Smooth muscle cell (in vitro differentiated cells): Measurements from ENCODE around the gene F11R. TPM values are rescaled to one million over a fixed set of nuclear protein-coding genes. Genes with fewer than 3 reads are reported as not detected.
"Not testable (repeated sequence)": the region's sequence is repeated elsewhere in the genome, so short reads cannot be mapped to it uniquely, and the experiment has no call there.

ENCODE experiments used
- DNase-seq: peaks from one replicate; lab custom pipeline; 2025; ENCODE audit not compliant: unreplicated experiment; lab: John Stamatoyannopoulos, UW
- H2AFZ ChIP-seq: fragments of 200-600 bp; sonication (generic); 2 replicates; pipeline ENCODE4 v1.6.0; 2016; ENCODE audit warnings: antibody characterized with exemption, low read depth, mild to moderate bottlenecking
- H3F3A ChIP-seq: fragments of 200-600 bp; sonication (generic); 2 replicates; pipeline ENCODE4 v1.6.0; 2017; ENCODE audit warnings: antibody characterized with exemption, low read depth
- H3K27ac ChIP-seq: fragments of 200-600 bp; sonication (generic); 2 replicates; pipeline ENCODE4 v1.5.1; 2016; ENCODE audit warnings: low read depth, mild to moderate bottlenecking
- H3K27me3 ChIP-seq: fragments of 200-600 bp; sonication (generic); 2 replicates; pipeline ENCODE4 v1.6.1; 2016; ENCODE audit warnings: low read depth, mild to moderate bottlenecking
- H3K36me3 ChIP-seq: fragments of 200-600 bp; sonication (generic); 2 replicates; pipeline ENCODE4 v1.5.1; 2016; ENCODE audit warnings: low read depth
- H3K4me1 ChIP-seq: fragments of 200-600 bp; sonication (generic); 2 replicates; pipeline ENCODE4 v1.5.1; 2016; ENCODE audit warnings: low read depth
- H3K4me2 ChIP-seq: fragments of 200-600 bp; sonication (generic); 2 replicates; pipeline ENCODE4 v1.6.0; 2016; ENCODE audit warnings: mild to moderate bottlenecking
- H3K4me3 ChIP-seq: fragments of 200-600 bp; sonication (generic); 2 replicates; pipeline ENCODE4 v1.5.1; 2016; ENCODE audit warnings: mild to moderate bottlenecking
- H3K79me2 ChIP-seq: fragments of 200-600 bp; sonication (generic); 2 replicates; pipeline ENCODE4 v1.6.0; 2016; ENCODE audit warnings: low read depth, mild to moderate bottlenecking
- H3K9ac ChIP-seq: fragments of 200-600 bp; sonication (generic); 2 replicates; pipeline ENCODE4 v1.6.0; 2016; ENCODE audit warnings: low read depth
- H3K9me3 ChIP-seq: fragments of 200-600 bp; sonication (generic); replicated peaks from 2 replicates; pipeline ENCODE4 v1.5.1; 2016; ENCODE audit warnings: low read depth
- H4K20me1 ChIP-seq: fragments of 200-600 bp; sonication (generic); 2 replicates; pipeline ENCODE4 v1.6.0; 2016; ENCODE audit warnings: low read depth
- WGBS: methylation state at CpG from one replicate; pipeline ENCODE4 v1.1.7; 2016; ENCODE audit warnings: low lambda C conversion rate; 5-methylcytosine and 5-hydroxymethylcytosine counted together
- polyA plus RNA-seq: library from polyadenylated mRNA; unstranded; fragments of >200 nt; fragmentation: Nextera tagmentation; extraction: Ambion mirVana; gene quantifications from 2 replicates; pipeline ENCODE4 v1.2.1, GENCODE V29; 2016
- small RNA-seq: library from RNA; depleted of rRNA; stranded (forward); fragments of <200 nt; gene quantifications from one replicate; pipeline ENCODE3, GENCODE V24; 2014
- total RNA-seq: library from RNA; depleted of rRNA; stranded (reverse); fragments of >200 nt; gene quantifications from 2 replicates; pipeline ENCODE4 v1.2.3, GENCODE V29; 2014

The F11R gene
- total and polyA plus RNA-seq, 2 experiments from 2014 or later = 26.4 to 57.8 TPM

DNA sequence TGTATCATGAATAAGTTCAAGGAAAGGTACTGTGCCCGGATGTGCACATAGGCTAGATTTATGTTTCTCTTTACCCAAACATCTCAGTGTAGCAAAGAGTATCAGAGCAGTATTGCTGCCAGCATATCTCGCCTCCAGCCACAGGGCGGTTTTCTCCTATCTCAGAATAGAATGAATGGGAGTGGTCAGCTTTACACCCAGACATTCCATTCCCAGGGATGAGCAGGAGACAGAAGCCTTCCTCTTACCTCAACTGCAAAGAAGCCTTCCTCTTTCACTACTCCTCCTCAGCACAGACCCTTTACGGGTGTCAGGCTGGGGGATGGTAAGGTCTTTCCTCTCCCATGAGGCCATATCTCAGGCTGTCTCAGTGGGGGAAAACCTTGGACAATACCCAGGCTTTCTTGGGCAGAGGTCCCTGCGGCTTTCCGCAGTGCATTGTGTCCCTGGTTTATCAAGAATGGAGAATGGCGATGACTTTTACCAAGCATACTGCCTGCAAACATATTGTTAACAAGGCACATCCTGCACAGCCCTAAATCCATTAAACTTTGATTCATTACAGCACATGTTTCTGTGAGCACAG, 73.7 kb downstream of the F11R start:
- not testable (repeated sequence) for H3K36me3 ChIP-seq, H3K4me1 ChIP-seq, H3K9ac ChIP-seq, H3K27ac ChIP-seq, DNase-seq, H3K27me3 ChIP-seq, H3K4me2 ChIP-seq, H3K4me3 ChIP-seq, H3K79me2 ChIP-seq, H3F3A ChIP-seq, H2AFZ ChIP-seq, H3K9me3 ChIP-seq, H4K20me1 ChIP-seq
- 48% methylated on average over 7 of the region's 7 CpGs for WGBS

DNA sequence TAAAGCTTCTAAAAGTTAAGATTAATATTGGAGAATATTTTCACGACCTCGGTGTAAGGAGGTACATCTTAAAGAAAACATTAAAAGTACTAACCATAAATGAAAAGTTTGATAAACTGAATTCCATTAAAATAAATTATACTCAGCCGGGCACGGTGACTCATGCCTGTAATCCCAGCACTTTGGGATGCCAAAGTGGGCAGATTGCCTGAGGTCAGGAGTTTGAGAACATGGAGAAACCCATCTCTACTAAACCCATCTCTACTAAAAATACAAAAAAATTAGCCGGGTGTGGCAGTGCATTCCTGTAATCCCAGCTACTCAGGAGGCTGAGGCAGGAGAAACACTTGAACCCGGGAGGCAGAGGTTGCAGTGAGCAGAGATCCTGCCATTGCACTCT, 75.1 kb downstream of the F11R start:
- H3K9ac ChIP-seq, H3F3A ChIP-seq, H3K9me3 ChIP-seq, H3K27me3 ChIP-seq, H3K36me3 ChIP-seq, H4K20me1 ChIP-seq, H3K79me2 ChIP-seq, H3K4me3 ChIP-seq, H2AFZ ChIP-seq, H3K27ac ChIP-seq, DNase-seq, H3K4me1 ChIP-seq, H3K4me2 ChIP-seq: not testable (repeated sequence)
- WGBS = 87% methylated on average over 6 of the region's 6 CpGs

Small RNA genes within 50 kb of the gene (small RNA-seq; reads per million reads assigned to genes)
- not detected for gene AL591806.2

Other genes with a start within 250 kb of the F11R start
- gene LY9, start 225.0 kb downstream of the F11R start, total RNA-seq = not detected in 2 replicates
- not detected in 2 replicates for gene LY9, start 225.0 kb downstream of the F11R start, polyA plus RNA-seq
- 0.99 TPM in 1 of 2 replicates, not detected in the other for gene CD244, start 158.3 kb downstream of the F11R start, total RNA-seq
- gene CD244, start 158.3 kb downstream of the F11R start, polyA plus RNA-seq = not detected in 2 replicates
- gene ITLN1, start 136.0 kb downstream of the F11R start, total RNA-seq = not detected in 2 replicates
- not detected in 2 replicates for gene ITLN1, start 136.0 kb downstream of the F11R start, polyA plus RNA-seq
- gene ITLN2, start 66.3 kb downstream of the F11R start, total RNA-seq = not detected in 2 replicates
- not detected in 2 replicates for gene ITLN2, start 66.3 kb downstream of the F11R start, polyA plus RNA-seq
- gene TSTD1, start 17.8 kb upstream of the F11R start, total RNA-seq = 11.5 and 48.0 TPM in 2 replicates
- gene TSTD1, start 17.8 kb upstream of the F11R start, polyA plus RNA-seq = 26.0 and 63.2 TPM in 2 replicates
- gene USF1, start 24.8 kb upstream of the F11R start, total RNA-seq = 47.0 and 51.7 TPM in 2 replicates
- 18.2 and 20.0 TPM in 2 replicates for gene USF1, start 24.8 kb upstream of the F11R start, polyA plus RNA-seq
- 0.90 and 1.2 TPM in 2 replicates for gene ARHGAP30, start 48.7 kb upstream of the F11R start, total RNA-seq
- gene ARHGAP30, start 48.7 kb upstream of the F11R start, polyA plus RNA-seq = 0.13 and 1.1 TPM in 2 replicates
- 18.2 and 27.6 TPM in 2 replicates for gene NECTIN4, start 68.4 kb upstream of the F11R start, total RNA-seq
- gene NECTIN4, start 68.4 kb upstream of the F11R start, polyA plus RNA-seq = 12.7 and 32.8 TPM in 2 replicates
- 2.2 and 10.0 TPM in 2 replicates for gene KLHDC9, start 77.2 kb upstream of the F11R start, total RNA-seq
- 3.3 and 4.6 TPM in 2 replicates for gene KLHDC9, start 77.2 kb upstream of the F11R start, polyA plus RNA-seq
- gene PFDN2, start 96.9 kb upstream of the F11R start, total RNA-seq = 49.0 and 82.0 TPM in 2 replicates
- gene PFDN2, start 96.9 kb upstream of the F11R start, polyA plus RNA-seq = 139 and 150 TPM in 2 replicates
- 33.6 and 37.2 TPM in 2 replicates for gene NIT1, start 97.0 kb upstream of the F11R start, total RNA-seq
- 37.6 and 53.0 TPM in 2 replicates for gene NIT1, start 97.0 kb upstream of the F11R start, polyA plus RNA-seq
- gene DEDD, start 111.5 kb upstream of the F11R start, total RNA-seq = 36.3 and 36.9 TPM in 2 replicates
- 33.7 and 38.6 TPM in 2 replicates for gene DEDD, start 111.5 kb upstream of the F11R start, polyA plus RNA-seq
- 57.1 and 58.2 TPM in 2 replicates for gene UFC1, start 132.8 kb upstream of the F11R start, total RNA-seq
- gene UFC1, start 132.8 kb upstream of the F11R start, polyA plus RNA-seq = 81.5 and 94.5 TPM in 2 replicates
- 6.9 and 10.7 TPM in 2 replicates for gene USP21, start 138.3 kb upstream of the F11R start, total RNA-seq
- 25.4 and 30.8 TPM in 2 replicates for gene USP21, start 138.3 kb upstream of the F11R start, polyA plus RNA-seq
- gene PPOX, start 145.3 kb upstream of the F11R start, total RNA-seq = 14.2 and 16.5 TPM in 2 replicates
- 23.8 and 31.6 TPM in 2 replicates for gene PPOX, start 145.3 kb upstream of the F11R start, polyA plus RNA-seq
- gene B4GALT3, start 156.4 kb upstream of the F11R start, total RNA-seq = 21.4 and 21.9 TPM in 2 replicates
- gene B4GALT3, start 156.4 kb upstream of the F11R start, polyA plus RNA-seq = 44.9 and 47.0 TPM in 2 replicates
- 11.5 and 17.1 TPM in 2 replicates for gene ADAMTS4, start 177.9 kb upstream of the F11R start, total RNA-seq
- 17.7 and 28.3 TPM in 2 replicates for gene ADAMTS4, start 177.9 kb upstream of the F11R start, polyA plus RNA-seq
- gene NDUFS2, start 181.2 kb upstream of the F11R start, total RNA-seq = 54.3 and 58.1 TPM in 2 replicates
- 136 and 139 TPM in 2 replicates for gene NDUFS2, start 181.2 kb upstream of the F11R start, polyA plus RNA-seq
- not detected in 2 replicates for gene FCER1G, start 194.1 kb upstream of the F11R start, total RNA-seq
- gene FCER1G, start 194.1 kb upstream of the F11R start, polyA plus RNA-seq = 0.78 and 0.98 TPM in 2 replicates
- gene APOA2, start 202.5 kb upstream of the F11R start, total RNA-seq = not detected in 2 replicates
- gene APOA2, start 202.5 kb upstream of the F11R start, polyA plus RNA-seq = 1.6 and 3.6 TPM in 2 replicates
- gene TOMM40L, start 204.9 kb upstream of the F11R start, total RNA-seq = 3.3 and 8.6 TPM in 2 replicates
- gene TOMM40L, start 204.9 kb upstream of the F11R start, polyA plus RNA-seq = 8.3 and 9.0 TPM in 2 replicates
- gene NR1I3, start 217.1 kb upstream of the F11R start, total RNA-seq = not detected in 2 replicates
- gene NR1I3, start 217.1 kb upstream of the F11R start, polyA plus RNA-seq = 0.46 and 0.90 TPM in 2 replicates
- 0.09 and 0.13 TPM in 2 replicates for gene PCP4L1, start 237.6 kb upstream of the F11R start, total RNA-seq
- gene PCP4L1, start 237.6 kb upstream of the F11R start, polyA plus RNA-seq = 0.28 TPM in 1 of 2 replicates, not detected in the other